ENCODE measurements around the gene SNORC.
A peak's percentile ranks its signal among the peaks of the same experiment; 100 is the strongest.

SNORC gene

GRCh38 chr2:232927032-232927792 lies 57.1 kb downstream of the SNORC start:
- DNase-seq = peak; percentile 37 to 43

DNA sequence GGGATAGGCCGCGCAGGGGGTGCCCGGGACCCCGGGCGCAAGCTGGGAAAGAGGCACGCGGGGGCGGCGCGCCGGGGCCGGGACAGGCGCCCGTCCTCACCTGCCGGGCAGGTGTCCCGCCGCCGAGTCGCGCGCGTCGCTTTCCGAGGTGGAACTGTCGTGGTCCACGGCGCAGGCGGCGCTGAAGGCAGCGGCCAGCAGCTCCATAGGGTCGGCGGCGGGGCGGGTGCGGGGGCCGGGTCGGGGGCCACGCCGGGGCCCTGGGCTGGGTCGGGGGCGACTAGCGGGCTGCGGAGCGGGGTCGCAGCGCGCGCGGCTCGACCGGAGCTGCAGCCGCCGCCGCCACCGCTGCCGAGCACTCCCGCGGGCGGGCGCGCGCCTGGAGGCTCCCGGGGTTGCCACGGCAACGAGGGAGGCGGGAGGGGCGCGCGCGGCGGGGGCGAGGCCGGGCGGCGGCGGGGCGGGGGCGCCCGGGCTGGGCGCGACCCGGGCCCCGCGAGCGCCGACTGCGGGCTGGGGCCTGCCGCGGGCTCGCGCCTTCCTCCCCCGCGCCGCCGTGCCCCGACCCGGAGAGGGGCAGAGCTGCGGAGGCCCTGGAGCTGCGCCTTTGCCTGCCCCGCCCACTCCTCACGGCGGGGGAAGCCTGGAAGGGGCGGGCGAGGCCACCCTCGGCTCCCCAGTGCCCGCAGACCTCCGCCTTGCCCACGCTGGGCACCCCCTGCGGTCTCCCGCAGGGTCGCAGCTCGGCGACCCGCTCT lies 57.9 kb downstream of the SNORC start:
- DNase-seq = peak in 1 of 2 experiments; percentile 22
